DND-41 (cell line): ENCODE measurements around the gene DEXI.

Experiments used
- ATAC-seq: fragments of 200-7000 bp; cut with Tn5 transposase; 3 replicates; pipeline ENCODE4 v1.9.1; 2021; ENCODE audit warnings: low read depth; ENCODE audit not compliant: insufficient read depth
- DNase-seq: peaks from one replicate; pipeline ENCODE4 v3.0.0-alpha.2; 2020
- H2AFZ ChIP-seq: 2 replicates; pipeline ENCODE4 v1.6.0; 2012; ENCODE audit warnings: low read depth, low read length
- H3K27ac ChIP-seq: 2 replicates; pipeline ENCODE4 v1.5.1; 2012; ENCODE audit warnings: low read length, inconsistent platforms
- H3K27me3 ChIP-seq: fragments of 200-600 bp; sonication (generic); 2 replicates; pipeline ENCODE4 v1.6.0; 2012; ENCODE audit warnings: low read length, mild to moderate bottlenecking, inconsistent platforms; ENCODE audit not compliant: insufficient read depth, poor library complexity
- H3K36me3 ChIP-seq: 2 replicates; pipeline ENCODE4 v1.5.1; 2012; ENCODE audit warnings: low read length, inconsistent platforms; ENCODE audit not compliant: insufficient read depth
- H3K4me1 ChIP-seq: 2 replicates; pipeline ENCODE4 v1.5.1; 2012; ENCODE audit warnings: mild to moderate bottlenecking, low read length; ENCODE audit not compliant: insufficient read depth
- H3K4me2 ChIP-seq: 2 replicates; pipeline ENCODE4 v1.6.0; 2012; ENCODE audit warnings: mild to moderate bottlenecking, moderate library complexity, low read length, inconsistent platforms; ENCODE audit not compliant: insufficient read depth
- H3K4me3 ChIP-seq, 2 experiments: fragments of 200-600 bp in 1 of 2; shearing (Covaris generic) in 1 of 2; 2 replicates each; pipeline ENCODE4 v1.5.1; 2012 to 2016; ENCODE audit warnings: inconsistent platforms in 2 of 2, low read length in 2 of 2, mild to moderate bottlenecking in 2 of 2, low read depth in 1 of 2, moderate library complexity in 1 of 2
- H3K79me2 ChIP-seq: 2 replicates; pipeline ENCODE4 v1.6.0; 2012; ENCODE audit warnings: low read length, inconsistent platforms; ENCODE audit not compliant: insufficient read depth
- H3K9ac ChIP-seq: 2 replicates; pipeline ENCODE4 v1.6.0; 2012; ENCODE audit warnings: low read depth, mild to moderate bottlenecking, inconsistent platforms, low read length, moderate library complexity
- H3K9me3 ChIP-seq: 2 replicates; pipeline ENCODE4 v1.5.1; 2012; ENCODE audit warnings: low read length, moderate library complexity, mild to moderate bottlenecking, inconsistent platforms; ENCODE audit not compliant: insufficient read depth, severe bottlenecking
- H4K20me1 ChIP-seq: 2 replicates; pipeline ENCODE4 v1.6.0; 2012; ENCODE audit warnings: low read length; ENCODE audit not compliant: insufficient read depth
- EZH2 ChIP-seq: IDR thresholded peaks from 3 replicates; pipeline ENCODE4 v1.6.1; 2012; ENCODE audit warnings: borderline replicate concordance, low read depth, mild to moderate bottlenecking, moderate library complexity, low read length, inconsistent platforms; ENCODE audit not compliant: severe bottlenecking
- TF ChIP-seq, protein P1 (sequence below): IDR thresholded peaks from 2 replicates; pipeline ENCODE4 v1.5.1; 2012; ENCODE audit warnings: borderline replicate concordance, low read length, moderate library complexity, mild to moderate bottlenecking; ENCODE audit not compliant: poor library complexity, severe bottlenecking; ENCODE audit errors: extremely low read depth

The DEXI gene

GRCh38 chr16:10966129-10966528 lies 23.9 kb upstream of the DEXI start:
- no peak for DNase-seq
- no peak overlapping the region; the same call in 1 of the 2 replicates for H3K27ac ChIP-seq
- H3K36me3 ChIP-seq: peaks cover 78% of the 10 kb centered on the region
- no peak overlapping the region for H3K9ac ChIP-seq
- H3K4me1 ChIP-seq: peaks cover 22% of the 10 kb centered on the region
- no peaks in the 10 kb centered on the region for H3K27me3 ChIP-seq
- TF ChIP-seq, protein P1, sequence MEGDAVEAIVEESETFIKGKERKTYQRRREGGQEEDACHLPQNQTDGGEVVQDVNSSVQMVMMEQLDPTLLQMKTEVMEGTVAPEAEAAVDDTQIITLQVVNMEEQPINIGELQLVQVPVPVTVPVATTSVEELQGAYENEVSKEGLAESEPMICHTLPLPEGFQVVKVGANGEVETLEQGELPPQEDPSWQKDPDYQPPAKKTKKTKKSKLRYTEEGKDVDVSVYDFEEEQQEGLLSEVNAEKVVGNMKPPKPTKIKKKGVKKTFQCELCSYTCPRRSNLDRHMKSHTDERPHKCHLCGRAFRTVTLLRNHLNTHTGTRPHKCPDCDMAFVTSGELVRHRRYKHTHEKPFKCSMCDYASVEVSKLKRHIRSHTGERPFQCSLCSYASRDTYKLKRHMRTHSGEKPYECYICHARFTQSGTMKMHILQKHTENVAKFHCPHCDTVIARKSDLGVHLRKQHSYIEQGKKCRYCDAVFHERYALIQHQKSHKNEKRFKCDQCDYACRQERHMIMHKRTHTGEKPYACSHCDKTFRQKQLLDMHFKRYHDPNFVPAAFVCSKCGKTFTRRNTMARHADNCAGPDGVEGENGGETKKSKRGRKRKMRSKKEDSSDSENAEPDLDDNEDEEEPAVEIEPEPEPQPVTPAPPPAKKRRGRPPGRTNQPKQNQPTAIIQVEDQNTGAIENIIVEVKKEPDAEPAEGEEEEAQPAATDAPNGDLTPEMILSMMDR: no peak
- TF ChIP-seq EZH2: no peak
- peaks cover 22% of the 10 kb centered on the region for H3K79me2 ChIP-seq
- H2AFZ ChIP-seq: no peak overlapping the region
- ATAC-seq: no peak
- H4K20me1 ChIP-seq: peaks cover 7% of the 10 kb centered on the region
- H3K4me3 ChIP-seq: no peak overlapping the region
- no peaks in the 10 kb centered on the region for H3K9me3 ChIP-seq
- no peak overlapping the region for H3K4me2 ChIP-seq

- H3K27ac ChIP-seq: no peak overlapping the region; the same call in 1 of the 2 replicates
- ATAC-seq: peak; percentile 29; the same call in 1 of the 3 replicates
- no peak overlapping the region for H3K9ac ChIP-seq
- no peak overlapping the region for H3K4me3 ChIP-seq
- TF ChIP-seq, protein P1: no peak
- no peak for TF ChIP-seq EZH2
- no peak overlapping the region for H3K4me2 ChIP-seq
- peaks cover 78% of the 10 kb centered on the region for H3K36me3 ChIP-seq
- H3K4me1 ChIP-seq: peaks cover 21% of the 10 kb centered on the region
- H3K27me3 ChIP-seq: no peaks in the 10 kb centered on the region
- H3K79me2 ChIP-seq: peaks cover 22% of the 10 kb centered on the region
- peaks cover 7% of the 10 kb centered on the region for H4K20me1 ChIP-seq
- DNase-seq: peak; percentile 30
- H2AFZ ChIP-seq: no peak overlapping the region
- H3K9me3 ChIP-seq: no peaks in the 10 kb centered on the region
Measured at GRCh38 chr16:10965440-10966061, 23.3 kb upstream of the DEXI start.

- no peak overlapping the region for H3K4me2 ChIP-seq
- peaks cover 77% of the 10 kb centered on the region for H3K36me3 ChIP-seq
- ATAC-seq (no peak), DNase-seq (no peak)
- peaks cover 10% of the 10 kb centered on the region for H4K20me1 ChIP-seq
- H3K79me2 ChIP-seq: peaks cover 28% of the 10 kb centered on the region
- H3K27me3 ChIP-seq: no peaks in the 10 kb centered on the region
- H3K27ac ChIP-seq: 0 out of 2 replicates have a peak overlapping the region, but pooled peaks have one; percentile 14
- H3K4me1 ChIP-seq: peaks cover 21% of the 10 kb centered on the region
- H3K4me3 ChIP-seq: no peak overlapping the region
- TF ChIP-seq EZH2: no peak
- TF ChIP-seq, protein P1: no peak
- H3K9ac ChIP-seq: no peak overlapping the region
- H3K9me3 ChIP-seq: no peaks in the 10 kb centered on the region
- H2AFZ ChIP-seq: no peak overlapping the region
Measured at GRCh38 chr16:10964891-10965326, 22.6 kb upstream of the DEXI start.
